GM10847 (cell line): ENCODE data around the gene DGCR6L.

Source experiments
- POLR2A ChIP-seq: IDR thresholded peaks from 2 replicates; pipeline ENCODE4 v1.6.1; 2011; ENCODE audit not compliant: insufficient read length; ENCODE audit errors: extremely low read depth

DGCR6L gene

GRCh38 chr22:20298803-20299745 is 20.8 kb downstream of the DGCR6L start:
- no peak for TF ChIP-seq POLR2A

- TF ChIP-seq POLR2A, result no peak
Observed at GRCh38 chr22:20298110-20298802, 21.6 kb downstream of the DGCR6L start.

GRCh38 chr22:20297414-20298109 is 22.3 kb downstream of the DGCR6L start:
- no peak for TF ChIP-seq POLR2A

- no peak for TF ChIP-seq POLR2A
Observed at GRCh38 chr22:20296598-20296997, 23.3 kb downstream of the DGCR6L start.

GRCh38 chr22:20295262-20296064 is 24.4 kb downstream of the DGCR6L start:
- TF ChIP-seq POLR2A, result no peak

- no peak for TF ChIP-seq POLR2A
Observed at GRCh38 chr22:20292673-20293232, 27.1 kb downstream of the DGCR6L start.

GRCh38 chr22:20292108-20292507 is 27.8 kb downstream of the DGCR6L start:
- TF ChIP-seq POLR2A, result no peak

GRCh38 chr22:20291604-20292063 is 28.2 kb downstream of the DGCR6L start:
- TF ChIP-seq POLR2A, result no peak

GRCh38 chr22:20291249-20291586 is 28.6 kb downstream of the DGCR6L start:
- TF ChIP-seq POLR2A, result no peak

- TF ChIP-seq POLR2A, result no peak
Observed at GRCh38 chr22:20290578-20291248, 29.1 kb downstream of the DGCR6L start.

- no peak for TF ChIP-seq POLR2A
Observed at GRCh38 chr22:20290045-20290392, 29.8 kb downstream of the DGCR6L start.

- no peak for TF ChIP-seq POLR2A
Observed at GRCh38 chr22:20284471-20285086, 35.3 kb downstream of the DGCR6L start.

- no peak for TF ChIP-seq POLR2A
Observed at GRCh38 chr22:20283674-20284066, 36.2 kb downstream of the DGCR6L start.
